ENCODE measurements around the gene ATXN7L2. TPM values are rescaled to one million over a fixed set of nuclear protein-coding genes. Genes with fewer than 3 reads are reported as not detected.

Gene ATXN7L2
- polyA plus RNA-seq, 1 donor from 2014 or later, result 16.9 TPM

DNA sequence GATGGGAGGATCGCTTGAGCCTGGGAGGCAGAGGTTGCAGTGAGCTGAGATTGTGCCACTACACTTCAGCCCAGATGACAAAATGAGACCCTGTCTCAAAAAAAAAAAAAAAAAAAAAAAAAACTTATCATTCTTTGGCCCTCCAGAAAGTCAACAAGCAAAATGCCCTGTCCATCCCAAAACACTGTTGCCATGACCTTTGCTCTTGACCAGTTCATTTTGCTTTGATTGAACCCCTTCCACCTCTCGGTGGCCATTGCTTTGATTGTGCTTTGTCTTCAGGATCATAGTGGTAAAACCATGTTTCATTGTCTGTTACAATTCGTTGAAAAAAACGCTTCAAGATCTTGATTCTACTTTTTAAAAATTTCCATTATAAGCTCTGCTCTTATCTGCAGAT, 25.9 kb upstream of the ATXN7L2 start:
- Histone ChIP-seq H3K27me3 (ENCODE audit: insufficient read depth, low read depth, low read length) (peaks cover 6% of the 10 kb centered on the region), H3F3A (ENCODE audit: insufficient read depth, low read length, poor library complexity, severe bottlenecking) (no peaks in the 10 kb centered on the region), H3K27ac (ENCODE audit: low read length) (no peak overlapping the region)

GRCh38 chr1:109466125-109466451, 17.6 kb upstream of the ATXN7L2 start:
- no peaks in the 10 kb centered on the region for H3K9me2 ChIP-seq (ENCODE audit: insufficient read depth, low read length)
- H3K4me2 ChIP-seq (ENCODE audit: low read length), result no peak overlapping the region
- no peaks in the 10 kb centered on the region for H3K79me2 ChIP-seq (replicated peaks; ENCODE audit: insufficient read depth, low read length)
- H3F3A ChIP-seq (ENCODE audit: insufficient read depth, low read length, poor library complexity, severe bottlenecking), result no peaks in the 10 kb centered on the region
- no peaks in the 10 kb centered on the region for H4K20me1 ChIP-seq (ENCODE audit: insufficient read depth)
- H2AFZ ChIP-seq (ENCODE audit: low read depth, low read length), result no peak overlapping the region
- peak overlapping the region; percentile 55 for H3K4me3 ChIP-seq (ENCODE audit: low read length)
- no peaks in the 10 kb centered on the region for H3K9me3 ChIP-seq (ENCODE audit: low read length)
- H3K27ac ChIP-seq (ENCODE audit: low read length), result no peak overlapping the region
- no peaks in the 10 kb centered on the region for H3K36me3 ChIP-seq (ENCODE audit: insufficient read depth, low read length)
- TF ChIP-seq MXI1 (conservative IDR thresholded peaks at IDR 0.05; ENCODE audit: poor library complexity, severe bottlenecking), result no peak
- TF ChIP-seq EP300 (conservative IDR thresholded peaks at IDR 0.05; ENCODE audit: poor library complexity, severe bottlenecking), result no peak
- no peak for TF ChIP-seq TAF1 (IDR thresholded peaks at IDR 0.05; ENCODE audit: low read depth)
- TF ChIP-seq CTCF (IDR thresholded peaks at IDR 0.05; ENCODE audit: poor library complexity, severe bottlenecking), result no peak
- no peak for TF ChIP-seq SMC3 (conservative IDR thresholded peaks at IDR 0.05; ENCODE audit: poor library complexity)
- TF ChIP-seq RAD21 (conservative IDR thresholded peaks at IDR 0.05), result no peak
- no peak for TF ChIP-seq POLR2AphosphoS5 (IDR thresholded peaks at IDR 0.05)
- TF ChIP-seq, protein P1, sequence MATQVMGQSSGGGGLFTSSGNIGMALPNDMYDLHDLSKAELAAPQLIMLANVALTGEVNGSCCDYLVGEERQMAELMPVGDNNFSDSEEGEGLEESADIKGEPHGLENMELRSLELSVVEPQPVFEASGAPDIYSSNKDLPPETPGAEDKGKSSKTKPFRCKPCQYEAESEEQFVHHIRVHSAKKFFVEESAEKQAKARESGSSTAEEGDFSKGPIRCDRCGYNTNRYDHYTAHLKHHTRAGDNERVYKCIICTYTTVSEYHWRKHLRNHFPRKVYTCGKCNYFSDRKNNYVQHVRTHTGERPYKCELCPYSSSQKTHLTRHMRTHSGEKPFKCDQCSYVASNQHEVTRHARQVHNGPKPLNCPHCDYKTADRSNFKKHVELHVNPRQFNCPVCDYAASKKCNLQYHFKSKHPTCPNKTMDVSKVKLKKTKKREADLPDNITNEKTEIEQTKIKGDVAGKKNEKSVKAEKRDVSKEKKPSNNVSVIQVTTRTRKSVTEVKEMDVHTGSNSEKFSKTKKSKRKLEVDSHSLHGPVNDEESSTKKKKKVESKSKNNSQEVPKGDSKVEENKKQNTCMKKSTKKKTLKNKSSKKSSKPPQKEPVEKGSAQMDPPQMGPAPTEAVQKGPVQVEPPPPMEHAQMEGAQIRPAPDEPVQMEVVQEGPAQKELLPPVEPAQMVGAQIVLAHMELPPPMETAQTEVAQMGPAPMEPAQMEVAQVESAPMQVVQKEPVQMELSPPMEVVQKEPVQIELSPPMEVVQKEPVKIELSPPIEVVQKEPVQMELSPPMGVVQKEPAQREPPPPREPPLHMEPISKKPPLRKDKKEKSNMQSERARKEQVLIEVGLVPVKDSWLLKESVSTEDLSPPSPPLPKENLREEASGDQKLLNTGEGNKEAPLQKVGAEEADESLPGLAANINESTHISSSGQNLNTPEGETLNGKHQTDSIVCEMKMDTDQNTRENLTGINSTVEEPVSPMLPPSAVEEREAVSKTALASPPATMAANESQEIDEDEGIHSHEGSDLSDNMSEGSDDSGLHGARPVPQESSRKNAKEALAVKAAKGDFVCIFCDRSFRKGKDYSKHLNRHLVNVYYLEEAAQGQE (IDR thresholded peaks at IDR 0.05; ENCODE audit: borderline replicate concordance), result no peak
- no peak for TF ChIP-seq EZH2 (IDR thresholded peaks at IDR 0.05; ENCODE audit: borderline replicate concordance, insufficient read depth, low read length, poor library complexity, severe bottlenecking)
- peaks cover 82% of the 10 kb centered on the region for H3K27me3 ChIP-seq (ENCODE audit: insufficient read depth, low read depth, low read length)
- no peak overlapping the region for H3K9ac ChIP-seq (ENCODE audit: low read length)

More for the DNA sequence above, 25.9 kb upstream of the ATXN7L2 start:
- no peak overlapping the region for H2AFZ ChIP-seq (ENCODE audit: low read depth, low read length)
- H3K36me3 ChIP-seq (ENCODE audit: insufficient read depth, low read length), result no peaks in the 10 kb centered on the region
- TF ChIP-seq POLR2AphosphoS5 (IDR thresholded peaks at IDR 0.05) (no peak), TAF1 (IDR thresholded peaks at IDR 0.05; ENCODE audit: low read depth) (no peak), EZH2 (IDR thresholded peaks at IDR 0.05; ENCODE audit: borderline replicate concordance, insufficient read depth, low read length, poor library complexity, severe bottlenecking) (no peak), EP300 (conservative IDR thresholded peaks at IDR 0.05; ENCODE audit: poor library complexity, severe bottlenecking) (no peak), SMC3 (conservative IDR thresholded peaks at IDR 0.05; ENCODE audit: poor library complexity) (no peak)
- TF ChIP-seq, protein P1 (IDR thresholded peaks at IDR 0.05; ENCODE audit: borderline replicate concordance), result no peak
- peaks cover 6% of the 10 kb centered on the region for H3K9me3 ChIP-seq (ENCODE audit: low read length)
- H3K4me3 ChIP-seq (ENCODE audit: low read length), result no peak overlapping the region
- no peaks in the 10 kb centered on the region for H3K79me2 ChIP-seq (replicated peaks; ENCODE audit: insufficient read depth, low read length)
- no peaks in the 10 kb centered on the region for H4K20me1 ChIP-seq (ENCODE audit: insufficient read depth)
- H3K9ac ChIP-seq (ENCODE audit: low read length), result no peak overlapping the region
- H3K9me2 ChIP-seq (ENCODE audit: insufficient read depth, low read length), result no peaks in the 10 kb centered on the region
- H3K4me2 ChIP-seq (ENCODE audit: low read length), result no peak overlapping the region
